PC-9 (cell line): ENCODE results near the gene KCNJ18.
"Not testable (repeated sequence)": the region's sequence is repeated elsewhere in the genome, so short reads cannot be mapped to it uniquely, and the experiment has no call there.

ENCODE experiments used
- CTCF ChIP-seq: fragments of 200-600 bp; sonication (generic); conservative IDR thresholded peaks from 2 replicates; pipeline ENCODE4 v1.6.1; 2017; ENCODE audit warnings: mixed run types, antibody characterized with exemption, mild to moderate bottlenecking, moderate library complexity
- EZH2 ChIP-seq: fragments of 200-600 bp; sonication (generic); IDR thresholded peaks from 2 replicates; pipeline ENCODE4 v1.8.0; 2017; ENCODE audit warnings: antibody characterized with exemption, low read depth

DNA sequence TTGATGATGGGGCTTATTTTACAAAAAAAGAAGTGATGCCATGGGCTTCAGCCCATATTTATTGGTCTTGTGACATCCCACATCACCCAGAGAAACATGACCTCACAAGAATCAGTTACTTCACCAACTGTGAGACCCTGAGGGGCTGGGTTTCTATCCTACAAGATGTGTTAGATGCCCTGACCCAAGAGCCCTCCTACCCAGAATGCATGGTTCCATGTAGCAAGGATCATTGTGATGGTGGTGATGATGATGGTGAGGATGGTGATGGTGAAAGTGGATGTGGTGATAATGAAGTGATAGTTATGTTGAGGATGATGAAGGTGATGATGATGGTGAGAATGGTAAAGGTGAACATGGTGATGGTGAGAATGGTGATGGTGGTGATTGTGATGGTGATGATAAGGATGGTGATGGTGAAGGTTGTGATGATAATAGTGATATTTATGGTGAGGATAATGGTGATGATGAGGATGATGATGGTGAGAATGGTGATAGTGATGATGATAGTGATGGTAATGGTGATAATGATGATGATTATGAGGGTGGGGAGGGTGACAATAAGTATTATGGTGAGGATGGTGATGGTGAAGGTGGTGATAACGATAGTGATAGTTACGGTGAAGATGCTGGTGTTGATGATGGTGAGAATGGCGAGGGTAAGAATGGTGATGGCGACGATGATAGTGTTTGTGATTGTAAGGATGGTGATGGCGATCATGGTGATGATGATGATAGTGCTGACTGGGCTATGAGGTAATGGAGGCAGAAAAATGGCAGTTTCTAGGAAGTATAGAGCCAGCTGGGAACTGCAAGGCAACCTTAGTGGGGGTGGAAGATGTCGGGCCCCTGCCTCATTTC, 28.5 kb upstream of the KCNJ18 start:
- not testable (repeated sequence) for TF ChIP-seq CTCF, EZH2
